Neural crest cell (in vitro differentiated cells): ENCODE results near the gene PKP4. TPM values are rescaled to one million over a fixed set of nuclear protein-coding genes. Genes with fewer than 3 reads are reported as not detected.

Experiments used
- DNase-seq: peaks from one replicate; pipeline ENCODE4 v3.0.0; 2021; ENCODE audit warnings: low read depth, mixed read lengths, low spot score
- H3K27ac Mint-ChIP-seq: one replicate; pipeline ENCODE4 v1.8.0; 2021; ENCODE audit warnings: mild to moderate bottlenecking, mixed read lengths; ENCODE audit not compliant: unreplicated experiment
- H3K27me3 Mint-ChIP-seq: 2 replicates; pipeline ENCODE4 v1.8.0; 2021; ENCODE audit warnings: low read depth, mild to moderate bottlenecking, mixed read lengths
- H3K36me3 Mint-ChIP-seq: 2 replicates; pipeline ENCODE4 v1.8.0; 2021; ENCODE audit warnings: low read depth, mild to moderate bottlenecking, mixed read lengths
- H3K4me1 Mint-ChIP-seq: 2 replicates; pipeline ENCODE4 v1.8.0; 2021; ENCODE audit warnings: mixed read lengths
- H3K4me3 Mint-ChIP-seq: one replicate; pipeline ENCODE4 v1.8.0; 2021; ENCODE audit warnings: mild to moderate bottlenecking, mixed read lengths
- H3K9me3 Mint-ChIP-seq: 2 replicates; pipeline ENCODE4 v1.8.0; 2021; ENCODE audit warnings: mixed read lengths
- CTCF ChIP-seq: fragments of 200-600 bp; sonication (generic); conservative IDR thresholded peaks from 2 replicates; pipeline ENCODE4 v1.5.0; 2021; ENCODE audit warnings: antibody characterized with exemption, mild to moderate bottlenecking
- total RNA-seq: library from RNA; stranded (reverse); gene quantifications from 2 replicates; pipeline ENCODE4 v1.2.1, GENCODE V29; 2021

PKP4 gene
- total RNA-seq, 1 donor from 2014 or later, result 52.7 TPM

- no peak for DNase-seq
- Mint-ChIP-seq H3K36me3 (peaks cover 8% of the 10 kb centered on the region), H3K4me3 (no peak overlapping the region), H3K27me3 (no peaks in the 10 kb centered on the region), H3K27ac (no peak overlapping the region), H3K4me1 (no peaks in the 10 kb centered on the region), H3K9me3 (no peaks in the 10 kb centered on the region)
- no peak for TF ChIP-seq CTCF
Observed at GRCh38 chr2:158663796-158664195, 207.0 kb downstream of the PKP4 start.

GRCh38 chr2:158664987-158665386 lies 208.2 kb downstream of the PKP4 start:
- no peak for TF ChIP-seq CTCF
- Mint-ChIP-seq H3K4me3 (no peak overlapping the region), H3K4me1 (no peaks in the 10 kb centered on the region), H3K9me3 (no peaks in the 10 kb centered on the region), H3K27ac (no peak overlapping the region), H3K36me3 (peaks cover 8% of the 10 kb centered on the region), H3K27me3 (no peaks in the 10 kb centered on the region)
- no peak for DNase-seq

GRCh38 chr2:158665536-158666302 lies 209.0 kb downstream of the PKP4 start:
- H3K36me3 Mint-ChIP-seq, result peaks cover 8% of the 10 kb centered on the region
- no peaks in the 10 kb centered on the region for H3K9me3 Mint-ChIP-seq
- no peak overlapping the region for H3K4me3 Mint-ChIP-seq
- H3K27me3 Mint-ChIP-seq, result no peaks in the 10 kb centered on the region
- H3K4me1 Mint-ChIP-seq, result no peaks in the 10 kb centered on the region
- H3K27ac Mint-ChIP-seq, result no peak overlapping the region
- no peak for DNase-seq
- TF ChIP-seq CTCF, result no peak

GRCh38 chr2:158666969-158667368 lies 210.2 kb downstream of the PKP4 start:
- Mint-ChIP-seq H3K4me3 (no peak overlapping the region), H3K4me1 (no peaks in the 10 kb centered on the region), H3K36me3 (peaks cover 8% of the 10 kb centered on the region), H3K27me3 (no peaks in the 10 kb centered on the region), H3K27ac (no peak overlapping the region), H3K9me3 (no peaks in the 10 kb centered on the region)
- TF ChIP-seq CTCF, result no peak
- DNase-seq, result no peak

GRCh38 chr2:158667586-158667985 lies 210.8 kb downstream of the PKP4 start:
- H3K36me3 Mint-ChIP-seq, result peaks cover 8% of the 10 kb centered on the region
- H3K27ac Mint-ChIP-seq, result no peak overlapping the region
- TF ChIP-seq CTCF, result no peak
- no peak for DNase-seq
- no peak overlapping the region for H3K4me3 Mint-ChIP-seq
- H3K9me3 Mint-ChIP-seq, result no peaks in the 10 kb centered on the region
- H3K4me1 Mint-ChIP-seq, result no peaks in the 10 kb centered on the region
- H3K27me3 Mint-ChIP-seq, result no peaks in the 10 kb centered on the region
